HepG2 (cell line): Measurements from ENCODE around the gene ISOC2. TPM values are rescaled to one million over a fixed set of nuclear protein-coding genes. Genes with fewer than 3 reads are reported as not detected.
A peak's percentile ranks its signal among the peaks of the same experiment; 100 is the strongest.

Source experiments
- MLXIP ChIP-seq: sonication (generic); formaldehyde crosslinking; IDR thresholded peaks from 2 replicates; pipeline ENCODE4 v1.9.0; 2021; ENCODE audit warnings: missing genetic modification reagents, borderline replicate concordance
- TBP ChIP-seq: sonication (generic); formaldehyde crosslinking; IDR thresholded peaks from 2 replicates; pipeline ENCODE4 v1.5.0; 2020; ENCODE audit warnings: missing genetic modification reagents
- polyA plus RNA-seq, 8 experiments: library from polyadenylated mRNA; depleted of rRNA in 3 of 8; stranded (reverse) in 7 of 8; unstranded in 1 of 8; fragments of >200 nt; fragmentation: Illumina TruSeq in 4 of 8; extraction: Trizol in 4 of 8; gene quantifications; 2 replicates each; pipeline versions ENCODE4 v1.2.1 to v1.2.3, GENCODE V29; 2011 to 2016; ENCODE audit warnings: low read depth in 4 of 8, missing spikeins in 1 of 8, mixed read lengths in 1 of 8; ENCODE audit not compliant: insufficient read depth in 1 of 8
- total RNA-seq, 5 experiments: library from RNA; depleted of rRNA; stranded (reverse); fragments of >200 nt; fragmentation: Illumina TruSeq; extraction: Trizol; gene quantifications; 2 replicates each; pipeline ENCODE4 v1.2.3, GENCODE V29; 2016; ENCODE audit warnings: low read depth in 1 of 5
- TF ChIP-seq, protein P1 (sequence below): sonication (generic); formaldehyde crosslinking; IDR thresholded peaks from 2 replicates; pipeline ENCODE4 v1.8.0; 2022; ENCODE audit warnings: missing genetic modification reagents, mild to moderate bottlenecking, moderate library complexity, borderline replicate concordance
- TF ChIP-seq, protein P2 (sequence below): sonication (generic); formaldehyde crosslinking; IDR thresholded peaks from 2 replicates; pipeline ENCODE4 v1.4.0; 2020; ENCODE audit warnings: missing genetic modification reagents

Gene ISOC2
- total and polyA plus RNA-seq, 2 of the 13 experiments (the other 11 are each of a cell fraction or from before 2014, with no cell fraction given), result 76.8 to 105 TPM

DNA sequence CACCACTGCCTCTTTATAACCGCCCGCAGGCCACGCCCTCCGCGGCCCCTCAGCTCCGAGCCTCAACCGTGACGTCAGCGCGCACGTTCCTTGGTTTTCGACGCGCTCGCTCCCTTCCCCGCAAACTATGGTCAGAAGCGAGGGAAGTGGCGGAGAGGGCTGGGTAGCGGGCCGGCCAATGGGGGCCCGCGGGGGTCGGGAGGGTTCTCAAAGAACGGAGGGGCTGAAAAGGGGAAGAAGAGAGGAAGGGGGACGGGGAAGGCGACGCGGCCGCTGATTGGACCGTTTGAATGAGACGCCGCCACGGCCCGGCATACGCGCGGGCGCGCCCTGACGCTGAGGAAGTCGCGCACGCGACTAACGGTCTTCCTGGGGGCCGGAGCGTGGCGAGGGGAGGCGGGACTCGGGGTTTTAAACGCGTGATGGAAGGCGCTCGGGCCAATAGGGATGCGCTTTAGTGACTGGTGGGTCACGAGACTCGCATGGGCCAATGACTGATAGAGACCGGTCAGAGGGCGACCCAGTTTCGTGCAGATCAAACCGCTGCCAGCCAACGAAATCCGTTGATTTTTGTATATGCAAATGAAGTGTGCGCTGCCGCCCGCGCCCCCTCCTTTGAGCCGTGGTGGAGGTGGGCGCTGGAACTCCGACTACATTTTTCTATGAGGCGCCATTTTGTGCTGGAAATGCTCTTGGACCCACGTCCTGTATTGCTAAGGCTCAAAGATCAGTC lies 53.5 kb downstream of the ISOC2 start (continued):
- TF ChIP-seq, protein P1, sequence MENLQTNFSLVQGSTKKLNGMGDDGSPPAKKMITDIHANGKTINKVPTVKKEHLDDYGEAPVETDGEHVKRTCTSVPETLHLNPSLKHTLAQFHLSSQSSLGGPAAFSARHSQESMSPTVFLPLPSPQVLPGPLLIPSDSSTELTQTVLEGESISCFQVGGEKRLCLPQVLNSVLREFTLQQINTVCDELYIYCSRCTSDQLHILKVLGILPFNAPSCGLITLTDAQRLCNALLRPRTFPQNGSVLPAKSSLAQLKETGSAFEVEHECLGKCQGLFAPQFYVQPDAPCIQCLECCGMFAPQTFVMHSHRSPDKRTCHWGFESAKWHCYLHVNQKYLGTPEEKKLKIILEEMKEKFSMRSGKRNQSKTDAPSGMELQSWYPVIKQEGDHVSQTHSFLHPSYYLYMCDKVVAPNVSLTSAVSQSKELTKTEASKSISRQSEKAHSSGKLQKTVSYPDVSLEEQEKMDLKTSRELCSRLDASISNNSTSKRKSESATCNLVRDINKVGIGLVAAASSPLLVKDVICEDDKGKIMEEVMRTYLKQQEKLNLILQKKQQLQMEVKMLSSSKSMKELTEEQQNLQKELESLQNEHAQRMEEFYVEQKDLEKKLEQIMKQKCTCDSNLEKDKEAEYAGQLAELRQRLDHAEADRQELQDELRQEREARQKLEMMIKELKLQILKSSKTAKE (CRISPR knock-in tag), result 0 out of 2 replicates have a peak, but pooled peaks have one; percentile 40
- TF ChIP-seq TBP (CRISPR knock-in tag), result no peak
- TF ChIP-seq MLXIP (CRISPR knock-in tag), result no peak
- TF ChIP-seq, protein P2, sequence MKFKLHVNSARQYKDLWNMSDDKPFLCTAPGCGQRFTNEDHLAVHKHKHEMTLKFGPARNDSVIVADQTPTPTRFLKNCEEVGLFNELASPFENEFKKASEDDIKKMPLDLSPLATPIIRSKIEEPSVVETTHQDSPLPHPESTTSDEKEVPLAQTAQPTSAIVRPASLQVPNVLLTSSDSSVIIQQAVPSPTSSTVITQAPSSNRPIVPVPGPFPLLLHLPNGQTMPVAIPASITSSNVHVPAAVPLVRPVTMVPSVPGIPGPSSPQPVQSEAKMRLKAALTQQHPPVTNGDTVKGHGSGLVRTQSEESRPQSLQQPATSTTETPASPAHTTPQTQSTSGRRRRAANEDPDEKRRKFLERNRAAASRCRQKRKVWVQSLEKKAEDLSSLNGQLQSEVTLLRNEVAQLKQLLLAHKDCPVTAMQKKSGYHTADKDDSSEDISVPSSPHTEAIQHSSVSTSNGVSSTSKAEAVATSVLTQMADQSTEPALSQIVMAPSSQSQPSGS (CRISPR knock-in tag), result peak; percentile 76
